A673 (cell line): ENCODE measurements around the gene ST6GALNAC5. TPM values are rescaled to one million over a fixed set of nuclear protein-coding genes. Genes with fewer than 3 reads are reported as not detected.

Experiments
- BruUV-seq: library from RNA; stranded (reverse); fragments of 400-500 nt; replicated peaks from 2 replicates; lab custom pipeline; 2021; lab: Mats Ljungman, UMichigan
- CTCF ChIA-PET: fragments of 300-600 bp; sonication (Branson Sonifier 250); formaldehyde crosslinking; loops from one replicate; lab custom pipeline; 2022; ENCODE audit warnings: antibody characterized with exemption; lab: Charles Lee
- POLR2A ChIA-PET: fragments of 300-600 bp; sonication (Branson Sonifier 250); formaldehyde crosslinking; loops from one replicate; lab custom pipeline; 2022; ENCODE audit warnings: antibody characterized with exemption; ENCODE audit not compliant: low non-redundant PET; lab: Charles Lee
- DNase-seq: peaks from one replicate; pipeline ENCODE4 v3.0.0-alpha.2; 2015; ENCODE audit warnings: low spot score
- H3K27ac ChIP-seq: fragments of 200-600 bp; sonication (generic); 2 replicates; pipeline ENCODE4 v1.5.1; 2016; ENCODE audit warnings: mixed run types, low read depth, mild to moderate bottlenecking, mixed read lengths, antibody characterized with exemption, low read length; ENCODE audit not compliant: poor library complexity, severe bottlenecking
- H3K27me3 ChIP-seq: fragments of 200-600 bp; sonication (generic); replicated peaks from 2 replicates; pipeline ENCODE4 v1.6.1; 2017; ENCODE audit warnings: mixed run types, low read depth, mild to moderate bottlenecking, mixed read lengths, antibody characterized with exemption, low read length; ENCODE audit not compliant: insufficient read depth, poor library complexity
- H3K36me3 ChIP-seq: fragments of 200-600 bp; sonication (generic); 2 replicates; pipeline ENCODE4 v1.6.1; 2016; ENCODE audit warnings: mixed run types, mild to moderate bottlenecking, mixed read lengths, antibody characterized with exemption, low read length; ENCODE audit not compliant: insufficient read depth, poor library complexity, severe bottlenecking
- H3K4me1 ChIP-seq: fragments of 200-600 bp; sonication (generic); 2 replicates; pipeline ENCODE4 v1.6.1; 2017; ENCODE audit warnings: mixed run types, mild to moderate bottlenecking, mixed read lengths, antibody characterized with exemption, low read length; ENCODE audit not compliant: insufficient read depth, poor library complexity, severe bottlenecking
- H3K4me3 ChIP-seq: fragments of 200-600 bp; sonication (generic); 2 replicates; pipeline ENCODE4 v1.5.1; 2016; ENCODE audit warnings: low read depth, mixed run types, mild to moderate bottlenecking, mixed read lengths, low read length; ENCODE audit not compliant: poor library complexity, severe bottlenecking
- H3K9me3 ChIP-seq: fragments of 200-600 bp; sonication (generic); 2 replicates; pipeline ENCODE4 v1.6.1; 2016; ENCODE audit warnings: mixed run types, low read depth, mild to moderate bottlenecking, mixed read lengths, antibody characterized with exemption, low read length; ENCODE audit not compliant: poor library complexity, severe bottlenecking
- CTCF ChIP-seq: fragments of 300-800, 200-600 bp; sonication (generic); conservative IDR thresholded peaks from 2 replicates; pipeline ENCODE4 v1.5.1; 2017; ENCODE audit warnings: low read depth, mild to moderate bottlenecking, antibody characterized with exemption, low read length, moderate library complexity, mixed read lengths
- EZH2 ChIP-seq: fragments of 200-600 bp; sonication (generic); IDR thresholded peaks from 2 replicates; pipeline ENCODE4 v1.6.1; 2017; ENCODE audit warnings: borderline replicate concordance, low read depth, mild to moderate bottlenecking, mixed read lengths, antibody characterized with exemption, low read length; ENCODE audit not compliant: poor library complexity, severe bottlenecking
- intact Hi-C: fragments of 100-400 bp; cut with micrococcal nuclease; formaldehyde crosslinking; loops from one replicate; pipeline ENCODE4 v1.10.0; 2022; ENCODE audit not compliant: unreplicated experiment
- total RNA-seq: library from RNA; stranded (reverse); gene quantifications from 2 replicates; pipeline ENCODE4 v1.2.3, GENCODE V29; 2021

Gene ST6GALNAC5
- total RNA-seq, 1 experiment from 2014 or later = not detected

GRCh38 chr1:77095236-77095635 lies 228.0 kb downstream of the ST6GALNAC5 start:
- Histone ChIP-seq H3K4me1 (no peaks in the 10 kb centered on the region), H3K36me3 (no peaks in the 10 kb centered on the region), H3K9me3 (no peaks in the 10 kb centered on the region), H3K27me3 (no peaks in the 10 kb centered on the region), H3K27ac (no peak overlapping the region), H3K4me3 (no peak overlapping the region)
- DNase-seq = peak; percentile 19
- intact Hi-C loops = no loop called here
- BruUV-seq = no TSS peak
- CTCF ChIA-PET = no interaction called here
- TF ChIP-seq CTCF (no peak), EZH2 (no peak)
- POLR2A ChIA-PET = no interaction called here

- Histone ChIP-seq H3K4me3 (no peak overlapping the region), H3K9me3 (no peaks in the 10 kb centered on the region), H3K27ac (no peak overlapping the region), H3K4me1 (no peaks in the 10 kb centered on the region), H3K27me3 (no peaks in the 10 kb centered on the region), H3K36me3 (no peaks in the 10 kb centered on the region)
- TF ChIP-seq EZH2 = no peak
- TF ChIP-seq CTCF = no peak
- DNase-seq = no peak
- CTCF ChIA-PET = no interaction called here
- intact Hi-C loops = no loop called here
- POLR2A ChIA-PET = interaction anchor here (0.5 kb wide), 1 partner anchor 82 kb away, joined by 14 read pairs; no protein-coding TSS in a partner anchor
- BruUV-seq = no TSS peak
Observed at GRCh38 chr1:77096496-77097255, 229.4 kb downstream of the ST6GALNAC5 start.

- H3K4me1 ChIP-seq = no peaks in the 10 kb centered on the region
- H3K4me3 ChIP-seq = no peak overlapping the region
- no TSS peak for BruUV-seq
- CTCF ChIA-PET = no interaction called here
- H3K27me3 ChIP-seq = no peaks in the 10 kb centered on the region
- intact Hi-C loops = no loop called here
- H3K9me3 ChIP-seq = no peaks in the 10 kb centered on the region
- POLR2A ChIA-PET = no interaction called here
- DNase-seq = no peak
- TF ChIP-seq CTCF (no peak), EZH2 (no peak)
- no peak overlapping the region for H3K27ac ChIP-seq
- H3K36me3 ChIP-seq = no peaks in the 10 kb centered on the region
Observed at GRCh38 chr1:77100875-77101274, 233.6 kb downstream of the ST6GALNAC5 start.
